Measurements from ENCODE around the gene EBF3. TPM values are rescaled to one million over a fixed set of nuclear protein-coding genes. Genes with fewer than 3 reads are reported as not detected.

EBF3 gene
- total RNA-seq, 1 experiment from 2014 or later = 0.12 TPM

- ATAC-seq = no peak
- CTCF ChIA-PET = no interaction called here
These were observed 22.1 kb downstream of the EBF3 start for GRCh38 chr10:129942019-129942277.

More at GRCh38 chr10:129942019-129942277, 22.1 kb downstream of the EBF3 start:
- intact Hi-C loops (cut with micrococcal nuclease) = no loop called here
- Histone ChIP-seq H3K9me2 (ENCODE audit: insufficient read depth) (no peaks in the 10 kb centered on the region), H3K9ac (ENCODE audit: low read length) (no peak overlapping the region), H3K27me3 (ENCODE audit: insufficient read depth, low read length) (no peaks in the 10 kb centered on the region), H3K27ac (ENCODE audit: low read depth, low read length) (no peak overlapping the region), H3K79me2 (ENCODE audit: insufficient read depth, low read length) (no peaks in the 10 kb centered on the region), H4K20me1 (ENCODE audit: insufficient read depth) (no peaks in the 10 kb centered on the region), H3K4me2 (ENCODE audit: low read length) (no peak overlapping the region), H3K4me1 (ENCODE audit: control insufficient read depth in 1 of 2, insufficient read depth in 2 of 2, low read length in 2 of 2) (no peaks in the 10 kb centered on the region), H3K9me3 (ENCODE audit: control insufficient read depth in 1 of 2, insufficient read depth in 1 of 2, low read depth in 1 of 2, low read length in 2 of 2) (no peaks in the 10 kb centered on the region), H2AFZ (ENCODE audit: low read depth, low read length, poor library complexity, severe bottlenecking) (no peak overlapping the region), H3K36me3 (ENCODE audit: control insufficient read depth in 1 of 2, insufficient read depth in 2 of 2, low read length in 2 of 2) (no peaks in the 10 kb centered on the region), H3K4me3 (replicated peaks in 1 of 2; ENCODE audit: low read depth in 1 of 2, low read length in 2 of 2) (no peak overlapping the region)
- DNase-seq (ENCODE audit: low read depth, low spot score) = no peak
- no TSS peak for BruUV-seq (replicated peaks)
- ChIA-PET POLR2A (no interaction called here), RAD21 (ENCODE audit: low non-redundant PET in 1 of 2, low total read pairs in 2 of 2, uncharacterized antibody in 2 of 2, unreplicated experiment in 2 of 2) (no interaction called here)
- TF ChIP-seq ATF3 (IDR thresholded peaks at IDR 0.05) (no peak), SRF (IDR thresholded peaks at IDR 0.05; ENCODE audit: low read depth) (no peak), POLR2A (IDR thresholded peaks at IDR 0.05; ENCODE audit: borderline replicate concordance, extremely low read depth, insufficient read depth, insufficient read length) (no peak), TCF7L2 (IDR thresholded peaks at IDR 0.05; ENCODE audit: borderline replicate concordance, extremely low read depth, insufficient read depth, insufficient read length) (no peak), YY1 (IDR thresholded peaks at IDR 0.05; ENCODE audit: extremely low read depth, insufficient replicate concordance, low read depth, low read length) (no peak), ZNF274 (IDR thresholded peaks at IDR 0.05; ENCODE audit: low read depth, low read length) (no peak), CTCF (IDR thresholded peaks at IDR 0.05 in 2 of 3, conservative IDR thresholded peaks at IDR 0.05 in 1 of 3; ENCODE audit: borderline replicate concordance in 1 of 3, insufficient read depth in 1 of 3, low read depth in 2 of 3, low read length in 2 of 3) (no peak), SP1 (IDR thresholded peaks at IDR 0.05; ENCODE audit: low read depth) (no peak), ZBTB33 (IDR thresholded peaks at IDR 0.05; ENCODE audit: extremely low read depth, insufficient replicate concordance, low read length) (no peak), POLR2AphosphoS5 (IDR thresholded peaks at IDR 0.05; ENCODE audit: low read depth, low read length) (no peak), REST (IDR thresholded peaks at IDR 0.05; ENCODE audit: low read depth) (no peak), RAD21 (IDR thresholded peaks at IDR 0.05; ENCODE audit: low read depth) (no peak), MAX (IDR thresholded peaks at IDR 0.05) (no peak), EGR1 (IDR thresholded peaks at IDR 0.05; ENCODE audit: low read depth) (no peak)

All from HCT116 (cell line).